ENCODE data around the gene MARVELD1. TPM values are rescaled to one million over a fixed set of nuclear protein-coding genes. Genes with fewer than 3 reads are reported as not detected.
"Not testable (repeated sequence)": the region's sequence is repeated elsewhere in the genome, so short reads cannot be mapped to it uniquely, and the experiment has no call there.

Gene MARVELD1
- polyA plus RNA-seq, 4 donors, result 37.3 to 54.7 (median 45.3) TPM

DNA sequence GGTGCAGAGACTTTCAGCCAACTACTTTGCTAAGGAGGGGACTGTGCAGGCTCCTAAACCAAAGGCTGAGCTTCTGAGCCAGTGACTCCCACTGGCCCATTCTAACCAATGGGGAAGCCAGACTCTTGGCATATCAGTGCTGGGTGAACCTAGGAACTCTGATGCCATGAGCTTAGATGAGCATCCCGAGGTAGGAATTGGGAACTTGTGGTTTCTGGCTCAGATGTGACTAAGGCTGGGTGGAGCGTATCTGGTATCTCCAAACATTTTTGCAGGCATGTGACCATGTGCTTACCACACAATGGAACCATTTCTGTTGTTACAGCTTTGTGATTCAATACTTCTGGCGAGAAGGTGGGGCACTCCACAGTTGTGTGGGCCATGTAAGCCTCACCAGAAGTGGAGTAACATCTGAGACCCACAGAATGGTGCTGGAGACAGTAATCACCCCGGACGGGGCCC lies 23.9 kb upstream of the MARVELD1 start:
- DNase-seq (ENCODE audit: low read depth in 4 of 4, low spot score in 2 of 4), result no peak

DNA sequence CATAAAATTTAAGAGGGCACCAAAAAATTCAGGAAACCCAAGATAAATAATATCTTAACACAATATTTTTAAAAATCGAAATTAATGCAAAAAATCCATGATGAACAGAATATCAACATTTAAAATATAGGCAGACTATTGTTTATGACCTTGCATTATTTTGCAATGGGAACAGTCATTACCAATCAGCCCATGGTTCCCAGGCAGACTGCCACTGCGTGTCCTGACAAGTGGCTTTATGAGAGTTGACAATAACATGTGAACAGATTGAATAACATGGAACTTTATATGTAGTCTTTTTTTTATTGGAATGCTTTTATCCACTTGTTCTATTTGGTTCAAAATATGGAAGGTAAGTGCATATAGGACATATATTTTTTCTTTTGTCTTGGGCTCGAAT lies 23.4 kb upstream of the MARVELD1 start:
- DNase-seq (ENCODE audit: low read depth in 4 of 4, low spot score in 2 of 4), result no peak

GRCh38 chr10:97698072-97698655 lies 15.4 kb upstream of the MARVELD1 start:
- DNase-seq (ENCODE audit: low read depth in 4 of 4, low spot score in 2 of 4), result not testable (repeated sequence)

DNA sequence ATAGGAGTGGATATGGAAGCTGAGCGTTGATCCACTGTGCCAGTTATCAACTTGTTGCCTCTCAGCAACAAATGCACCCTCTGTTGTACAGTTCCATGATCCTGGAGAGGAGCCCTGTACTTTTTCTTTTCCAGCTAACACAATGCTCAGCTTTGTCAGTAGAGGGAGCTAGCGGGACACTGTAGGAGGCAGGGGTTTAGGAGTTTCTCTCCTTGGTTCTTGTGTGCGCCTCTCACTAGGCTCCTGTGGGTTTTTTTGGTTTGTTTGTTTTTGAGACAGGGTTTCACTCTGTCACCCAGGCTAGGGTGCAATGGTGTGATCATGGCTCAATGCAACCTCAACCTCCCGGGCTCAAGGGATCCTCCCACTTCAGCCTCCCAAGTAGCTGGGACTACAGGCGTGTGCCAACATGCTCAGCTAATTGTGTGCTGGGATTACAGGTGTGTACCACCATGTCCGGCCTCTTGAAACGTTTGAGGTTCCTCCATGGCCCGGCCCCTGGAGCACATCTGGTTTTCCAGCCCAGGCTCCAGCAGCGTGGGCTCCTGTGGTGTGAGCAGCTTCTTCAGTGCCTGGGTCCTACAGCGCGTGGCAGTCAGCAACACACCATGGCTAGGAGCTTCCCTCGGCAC lies 12.0 kb upstream of the MARVELD1 start:
- DNase-seq (ENCODE audit: low read depth in 4 of 4, low spot score in 2 of 4), result peak in 1 of 4 donors; percentile 63

- no peak for DNase-seq (ENCODE audit: low read depth in 4 of 4, low spot score in 2 of 4)
Measured at GRCh38 chr10:97703398-97704067, 10.0 kb upstream of the MARVELD1 start.

DNA sequence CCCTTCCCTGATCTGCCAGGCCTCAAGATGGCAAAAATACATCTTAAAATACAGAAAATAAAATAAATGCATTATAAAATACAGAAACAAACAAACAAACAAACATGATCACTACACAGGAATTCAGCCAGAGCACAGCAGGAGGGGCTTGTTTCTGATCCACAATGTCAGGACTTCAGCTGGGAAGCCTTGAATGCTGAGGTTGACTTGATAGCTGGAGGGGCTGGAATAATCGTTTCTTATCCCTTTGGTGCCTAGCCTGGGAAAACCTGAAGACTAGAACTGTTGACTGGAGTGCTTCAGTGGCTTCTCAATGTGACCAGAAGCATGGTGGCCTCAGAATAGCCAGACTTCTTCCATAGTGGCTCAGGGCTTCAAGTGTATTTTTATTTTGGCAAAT lies 9.2 kb upstream of the MARVELD1 start:
- DNase-seq (ENCODE audit: low read depth in 4 of 4, low spot score in 2 of 4), result no peak

- no peak for DNase-seq (ENCODE audit: low read depth in 4 of 4, low spot score in 2 of 4)
Measured at GRCh38 chr10:97705006-97705670, 8.4 kb upstream of the MARVELD1 start.

GRCh38 chr10:97707134-97707861 lies 6.2 kb upstream of the MARVELD1 start:
- DNase-seq (ENCODE audit: low read depth in 4 of 4, low spot score in 2 of 4), result no peak

DNA sequence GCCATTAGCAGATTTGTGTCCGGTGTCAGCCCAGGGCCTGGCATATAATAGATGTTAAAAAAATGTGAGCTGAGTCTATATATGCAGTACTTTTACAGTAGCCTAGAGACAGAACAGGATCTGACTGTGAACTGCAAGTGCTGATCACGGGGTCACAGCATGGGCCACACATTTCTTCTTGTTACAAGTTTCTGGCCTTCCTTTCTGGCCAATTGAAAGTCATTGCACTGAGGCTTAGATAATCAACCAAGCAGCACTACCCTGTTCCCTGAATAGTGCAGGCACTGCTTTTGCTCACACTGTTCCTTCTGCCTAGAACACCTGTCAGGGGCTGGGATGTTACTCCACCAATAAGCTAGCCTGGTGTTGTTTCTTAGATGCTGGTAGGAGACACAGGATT lies 5.4 kb upstream of the MARVELD1 start:
- no peak for DNase-seq (ENCODE audit: low read depth in 4 of 4, low spot score in 2 of 4)

- DNase-seq (ENCODE audit: low read depth in 4 of 4, low spot score in 2 of 4), result peak in 1 of 4 donors; percentile 72
Measured at GRCh38 chr10:97708976-97709946, 4.3 kb upstream of the MARVELD1 start.

DNA sequence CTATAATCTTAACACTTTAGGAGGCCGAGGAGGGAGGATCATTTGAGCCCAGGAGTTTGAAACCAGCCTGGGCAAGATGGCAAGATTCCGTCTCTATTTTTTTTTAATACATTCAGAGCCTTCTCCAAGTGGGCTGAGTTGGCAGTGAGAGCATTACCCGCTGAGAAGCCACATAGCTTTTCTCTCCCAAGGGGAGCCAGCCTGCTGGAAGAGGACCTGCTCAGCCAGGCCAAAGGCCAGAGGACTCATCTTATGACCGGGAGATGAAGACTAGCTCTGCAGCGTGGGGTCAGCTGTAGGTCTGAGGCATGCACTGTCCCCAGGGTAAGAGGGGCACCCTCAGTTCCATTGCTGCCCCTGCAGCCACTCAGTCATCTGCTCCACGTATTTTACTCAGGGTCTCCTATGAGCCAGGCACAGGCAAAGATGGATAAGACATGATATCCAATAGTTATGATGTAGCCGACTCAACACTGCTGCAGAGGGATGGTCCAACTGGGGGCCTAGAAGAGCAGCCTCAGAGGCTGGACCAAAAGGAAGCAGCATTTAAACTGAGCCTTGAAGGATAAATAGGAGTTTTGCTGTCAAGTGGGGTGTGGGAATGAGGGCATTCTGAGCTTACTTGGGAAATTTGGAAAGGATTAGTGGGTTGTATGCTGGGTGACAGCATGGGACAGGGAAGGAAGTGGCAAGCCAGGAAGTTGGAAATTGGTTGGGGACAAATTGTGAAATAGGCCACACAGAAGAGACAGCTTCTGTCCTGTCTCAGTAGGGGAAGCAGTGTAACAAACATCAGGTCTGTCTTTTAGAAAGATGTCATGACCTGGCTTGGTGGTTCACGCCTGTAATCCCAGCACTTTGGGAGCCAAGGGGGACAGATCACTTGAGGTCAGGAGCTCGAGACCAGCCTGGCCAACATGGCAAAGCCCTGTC lies 1.6 kb upstream of the MARVELD1 start:
- DNase-seq (ENCODE audit: low read depth in 4 of 4, low spot score in 2 of 4), result no peak

DNA sequence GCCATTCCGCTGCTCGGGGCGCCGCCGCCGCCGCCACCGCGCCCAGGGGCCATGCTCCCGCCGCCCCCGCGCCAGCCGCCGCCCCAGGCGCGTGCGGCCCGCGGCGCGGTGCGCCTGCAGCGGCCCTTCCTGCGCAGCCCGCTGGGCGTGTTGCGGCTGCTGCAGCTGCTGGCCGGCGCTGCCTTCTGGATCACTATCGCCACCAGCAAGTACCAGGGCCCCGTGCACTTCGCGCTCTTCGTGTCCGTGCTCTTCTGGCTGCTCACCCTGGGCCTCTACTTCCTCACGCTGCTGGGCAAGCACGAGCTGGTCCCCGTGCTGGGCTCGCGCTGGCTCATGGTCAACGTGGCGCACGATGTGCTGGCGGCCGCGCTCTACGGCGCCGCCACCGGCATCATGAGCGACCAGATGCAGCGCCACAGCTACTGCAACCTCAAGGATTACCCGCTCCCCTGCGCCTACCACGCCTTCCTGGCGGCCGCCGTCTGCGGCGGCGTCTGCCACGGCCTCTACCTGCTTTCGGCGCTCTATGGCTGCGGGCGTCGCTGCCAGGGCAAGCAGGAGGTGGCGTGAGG lies 383 bp downstream of the MARVELD1 start:
- DNase-seq (ENCODE audit: low read depth in 4 of 4, low spot score in 2 of 4), result no peak

- DNase-seq (ENCODE audit: low read depth in 4 of 4, low spot score in 2 of 4), result peak in 1 of 4 donors; percentile 52
Measured at GRCh38 chr10:97714401-97715258, 1.1 kb downstream of the MARVELD1 start.

DNA sequence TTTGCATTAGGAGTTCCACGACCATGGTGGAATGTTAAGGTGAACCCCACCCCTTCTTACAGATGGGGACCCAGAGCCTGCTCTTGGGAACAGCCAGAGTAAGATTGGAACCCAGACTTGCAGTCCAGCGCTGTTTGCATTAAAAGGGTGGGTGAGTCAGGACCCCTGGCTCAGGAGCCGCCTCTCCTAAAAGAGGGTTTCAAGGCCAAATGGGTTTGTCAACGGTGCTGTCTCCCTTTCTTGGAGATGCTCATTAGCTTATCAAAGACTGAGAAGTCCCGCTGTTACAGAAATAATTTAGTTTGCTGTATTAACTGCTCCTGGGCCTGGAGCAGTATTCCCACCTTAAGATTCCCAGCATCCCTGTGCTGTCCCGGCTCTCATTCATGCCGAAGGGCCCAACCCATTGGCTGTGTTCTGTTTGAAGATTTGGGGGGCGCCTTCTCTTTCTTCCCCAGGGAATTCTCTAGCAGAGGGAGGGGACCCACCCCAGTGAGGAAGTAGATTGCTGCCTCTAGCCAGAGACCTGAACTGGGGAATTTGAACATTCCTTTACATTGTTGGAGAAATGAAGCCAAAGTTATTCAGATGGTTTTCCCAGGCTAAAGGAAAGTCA lies 1.8 kb downstream of the MARVELD1 start:
- no peak for DNase-seq (ENCODE audit: low read depth in 4 of 4, low spot score in 2 of 4)

- DNase-seq (ENCODE audit: low read depth in 4 of 4, low spot score in 2 of 4), result no peak
Measured at GRCh38 chr10:97717627-97718026, 4.1 kb downstream of the MARVELD1 start.

DNA sequence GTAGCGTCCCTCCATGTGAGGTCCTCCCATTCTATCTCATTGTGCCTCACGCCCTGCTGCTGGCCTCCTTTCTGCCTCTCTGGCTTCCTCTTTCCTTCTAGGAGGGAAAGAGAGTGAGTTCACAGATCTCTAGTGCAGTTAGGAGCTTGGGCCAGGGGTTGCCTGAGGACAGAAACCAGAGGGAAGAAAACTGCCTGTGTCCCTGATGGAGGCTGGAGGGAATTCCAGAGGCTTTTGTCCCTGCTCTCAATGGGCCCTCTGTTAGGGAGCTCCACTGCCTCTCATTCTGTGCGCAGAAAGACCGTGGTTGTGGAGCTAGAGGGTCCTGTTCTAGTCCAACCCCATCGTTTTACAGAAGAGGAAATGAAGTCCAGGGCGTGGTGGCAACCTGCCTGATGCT lies 4.6 kb downstream of the MARVELD1 start:
- no peak for DNase-seq (ENCODE audit: low read depth in 4 of 4, low spot score in 2 of 4)

DNA sequence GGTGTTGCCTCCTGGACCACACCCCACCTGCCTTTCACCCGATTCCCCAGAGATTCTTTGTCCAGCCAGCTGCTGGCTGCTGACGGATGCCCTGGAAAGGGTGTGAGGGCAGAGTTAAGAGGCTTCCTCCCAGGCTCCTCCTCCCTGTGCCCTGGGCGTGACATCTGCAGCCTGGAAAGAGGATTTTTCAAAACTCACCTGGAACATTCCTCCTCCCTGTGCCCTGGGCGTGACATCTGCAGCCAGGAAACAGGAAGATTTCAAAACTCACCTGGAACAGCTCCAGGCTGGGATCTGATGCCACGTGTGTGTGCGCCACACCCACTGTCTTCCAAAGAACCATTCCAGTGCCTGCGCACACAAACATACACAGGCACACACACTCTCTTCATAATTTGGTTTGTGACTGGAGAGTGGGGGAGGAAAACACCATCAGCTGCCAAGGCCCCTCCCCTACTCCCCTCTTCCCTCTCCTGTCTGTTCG lies 5.2 kb downstream of the MARVELD1 start:
- DNase-seq (ENCODE audit: low read depth in 4 of 4, low spot score in 2 of 4), result no peak

Data from left renal cortex interstitium (tissue), 4 donors.